H1 (cell line): ENCODE results near the gene GPR17. TPM values are rescaled to one million over a fixed set of nuclear protein-coding genes. Genes with fewer than 3 reads are reported as not detected.

Source experiments
- ASH2L ChIP-seq: fragments of 200-600, 300-600 bp; sonication (generic); IDR thresholded peaks from one replicate; pipeline ENCODE4 v1.7.1; 2017; ENCODE audit warnings: low read length
- CHD1 ChIP-seq: IDR thresholded peaks from 2 replicates; pipeline ENCODE4 v1.6.1; 2012; ENCODE audit warnings: low read depth, low read length, improper control_type of control experiment
- TAF1 ChIP-seq: IDR thresholded peaks from 2 replicates; pipeline ENCODE4 v1.6.1; 2011; ENCODE audit warnings: mild to moderate bottlenecking, low read depth, low read length
- polyA plus RNA-seq, 7 experiments: library from polyadenylated mRNA; depleted of rRNA in 3 of 7; stranded (reverse) in 5 of 7; unstranded in 2 of 7; fragments of >200 nt in 5 of 7; fragments of 200-250 nt in 2 of 7; gene quantifications; 1 replicate in 5 of 7; 2 replicates in 1 of 7; 4 replicates in 1 of 7; pipeline versions ENCODE4 v1.2.1 to v1.2.3, GENCODE V29; 2011 to 2013; ENCODE audit warnings: missing spikeins in 2 of 7, mixed read lengths in 2 of 7
- total RNA-seq: library from RNA; stranded (reverse); fragmentation: NEBNext Ultra II Directional; extraction: Animal tissue kit (Norgen Biotek cat#: 25700); gene quantifications from 2 replicates; pipeline ENCODE4 v1.2.1, GENCODE V29; 2021

Gene GPR17
- total and polyA plus RNA-seq, 2 of the 8 experiments (the other 6 are each of a cell fraction or from before 2014, with no cell fraction given), result 0.03 TPM; not detected in 1

- no peak for TF ChIP-seq TAF1
- TF ChIP-seq ASH2L, result no peak
- no peak for TF ChIP-seq CHD1
These were observed 49.5 kb upstream of the GPR17 start (continued) for GRCh38 chr2:127596311-127597045.
